ENCODE data around the gene SLC36A4.

DNA sequence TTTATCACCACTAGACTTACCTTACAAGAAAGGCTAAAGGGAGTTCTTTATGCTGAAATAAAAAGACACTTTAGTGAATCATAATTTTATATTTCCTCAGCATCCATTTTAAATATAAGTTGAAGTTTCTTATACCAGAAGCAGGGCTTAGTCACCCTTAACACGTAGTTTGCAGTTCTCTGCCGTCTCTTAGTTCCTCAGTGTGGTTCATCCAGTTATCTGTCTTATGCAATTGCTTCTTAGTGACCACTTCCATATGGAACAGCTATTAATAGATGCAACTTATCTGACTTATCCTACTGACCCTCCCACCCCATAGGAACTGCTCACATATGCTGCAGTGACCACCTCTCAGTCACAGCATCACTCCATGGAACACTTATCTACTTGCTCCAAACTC lies 11.7 kb upstream of the SLC36A4 start:
- TF ChIP-seq, protein P1, sequence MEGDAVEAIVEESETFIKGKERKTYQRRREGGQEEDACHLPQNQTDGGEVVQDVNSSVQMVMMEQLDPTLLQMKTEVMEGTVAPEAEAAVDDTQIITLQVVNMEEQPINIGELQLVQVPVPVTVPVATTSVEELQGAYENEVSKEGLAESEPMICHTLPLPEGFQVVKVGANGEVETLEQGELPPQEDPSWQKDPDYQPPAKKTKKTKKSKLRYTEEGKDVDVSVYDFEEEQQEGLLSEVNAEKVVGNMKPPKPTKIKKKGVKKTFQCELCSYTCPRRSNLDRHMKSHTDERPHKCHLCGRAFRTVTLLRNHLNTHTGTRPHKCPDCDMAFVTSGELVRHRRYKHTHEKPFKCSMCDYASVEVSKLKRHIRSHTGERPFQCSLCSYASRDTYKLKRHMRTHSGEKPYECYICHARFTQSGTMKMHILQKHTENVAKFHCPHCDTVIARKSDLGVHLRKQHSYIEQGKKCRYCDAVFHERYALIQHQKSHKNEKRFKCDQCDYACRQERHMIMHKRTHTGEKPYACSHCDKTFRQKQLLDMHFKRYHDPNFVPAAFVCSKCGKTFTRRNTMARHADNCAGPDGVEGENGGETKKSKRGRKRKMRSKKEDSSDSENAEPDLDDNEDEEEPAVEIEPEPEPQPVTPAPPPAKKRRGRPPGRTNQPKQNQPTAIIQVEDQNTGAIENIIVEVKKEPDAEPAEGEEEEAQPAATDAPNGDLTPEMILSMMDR (IDR thresholded peaks at IDR 0.05; ENCODE audit: insufficient read depth, low read length, poor library complexity, severe bottlenecking) = no peak
- TF ChIP-seq EZH2phosphoT487 (conservative IDR thresholded peaks at IDR 0.05; ENCODE audit: low read length) = no peak

Data from SU-DHL-6 (cell line).